Measurements from ENCODE around the gene LRRC52. TPM values are rescaled to one million over a fixed set of nuclear protein-coding genes. Genes with fewer than 3 reads are reported as not detected.

LRRC52 gene
- polyA plus RNA-seq, 1 of the 3 experiments (the other 2 are of a cell fraction) = not detected

DNA sequence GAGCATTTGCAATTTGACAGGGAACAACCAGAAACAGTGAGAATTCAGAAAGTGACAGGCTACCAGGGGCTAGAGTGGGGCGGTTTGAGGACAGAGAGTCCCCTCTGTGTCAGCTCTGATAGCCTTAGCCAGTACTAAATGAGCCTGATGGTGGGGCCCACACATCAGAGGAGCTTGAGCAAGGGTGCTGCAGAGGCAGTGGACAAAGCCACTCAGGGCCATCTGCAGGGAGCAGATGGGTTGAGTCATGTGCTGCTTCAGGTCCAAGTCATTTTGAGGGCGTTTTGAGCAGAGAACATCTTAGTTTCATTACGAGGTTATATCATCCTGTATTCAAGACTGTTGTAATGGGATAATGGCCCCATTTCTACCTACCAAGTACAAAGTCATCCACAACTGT is 7.7 kb downstream of the LRRC52 start:
- ChIA-PET POLR2A (no interaction called here), CTCF (interaction anchor here (0.8 to 1.4 kb wide), 3 partner anchors 20 to 158 kb away, joined by 3 to 4 read pairs (median 3); no protein-coding TSS in a partner anchor)
- TF ChIP-seq RAD21 (IDR thresholded peaks at IDR 0.05; ENCODE audit: low read length) (no peak), CHD2 (IDR thresholded peaks at IDR 0.05; ENCODE audit: low read length, partially characterized antibody) (no peak)
- TF ChIP-seq, protein P1, sequence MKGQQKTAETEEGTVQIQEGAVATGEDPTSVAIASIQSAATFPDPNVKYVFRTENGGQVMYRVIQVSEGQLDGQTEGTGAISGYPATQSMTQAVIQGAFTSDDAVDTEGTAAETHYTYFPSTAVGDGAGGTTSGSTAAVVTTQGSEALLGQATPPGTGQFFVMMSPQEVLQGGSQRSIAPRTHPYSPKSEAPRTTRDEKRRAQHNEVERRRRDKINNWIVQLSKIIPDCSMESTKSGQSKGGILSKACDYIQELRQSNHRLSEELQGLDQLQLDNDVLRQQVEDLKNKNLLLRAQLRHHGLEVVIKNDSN (IDR thresholded peaks at IDR 0.05; ENCODE audit: borderline replicate concordance, low read depth) = no peak
- no peak overlapping the region for H3K9ac ChIP-seq
- no peak overlapping the region for H3K4me2 ChIP-seq
- 6% methylated on average over 3 of the region's 3 CpGs for WGBS (ENCODE audit: low lambda C conversion rate)
- H3K27ac ChIP-seq (ENCODE audit: low read depth in 2 of 2, low read length in 1 of 2) = no peak overlapping the region
- H2AFZ ChIP-seq (ENCODE audit: low read depth) = no peak overlapping the region
- no peaks in the 10 kb centered on the region for H3K36me3 ChIP-seq (replicated peaks in 1 of 2; ENCODE audit: control insufficient read depth in 1 of 2, insufficient read depth in 2 of 2, low read length in 1 of 2)
- H3K4me3 ChIP-seq (ENCODE audit: low read depth in 2 of 2, low read length in 1 of 2) = no peak overlapping the region
- H3K4me1 ChIP-seq (ENCODE audit: control insufficient read depth in 1 of 2, insufficient read depth in 2 of 2, low read depth in 1 of 2, low read length in 1 of 2) = no peaks in the 10 kb centered on the region
- no peaks in the 10 kb centered on the region for H3K27me3 ChIP-seq (ENCODE audit: insufficient read depth)
- H3K9me2 ChIP-seq = no peaks in the 10 kb centered on the region
- no peaks in the 10 kb centered on the region for H3K79me2 ChIP-seq (ENCODE audit: insufficient read depth)
- no peaks in the 10 kb centered on the region for H3K9me3 ChIP-seq
- no peak for DNase-seq
- H4K20me1 ChIP-seq (ENCODE audit: insufficient read depth) = no peaks in the 10 kb centered on the region
- no peaks in the 10 kb centered on the region for H3F3A ChIP-seq (replicated peaks; ENCODE audit: insufficient read depth)

DNA sequence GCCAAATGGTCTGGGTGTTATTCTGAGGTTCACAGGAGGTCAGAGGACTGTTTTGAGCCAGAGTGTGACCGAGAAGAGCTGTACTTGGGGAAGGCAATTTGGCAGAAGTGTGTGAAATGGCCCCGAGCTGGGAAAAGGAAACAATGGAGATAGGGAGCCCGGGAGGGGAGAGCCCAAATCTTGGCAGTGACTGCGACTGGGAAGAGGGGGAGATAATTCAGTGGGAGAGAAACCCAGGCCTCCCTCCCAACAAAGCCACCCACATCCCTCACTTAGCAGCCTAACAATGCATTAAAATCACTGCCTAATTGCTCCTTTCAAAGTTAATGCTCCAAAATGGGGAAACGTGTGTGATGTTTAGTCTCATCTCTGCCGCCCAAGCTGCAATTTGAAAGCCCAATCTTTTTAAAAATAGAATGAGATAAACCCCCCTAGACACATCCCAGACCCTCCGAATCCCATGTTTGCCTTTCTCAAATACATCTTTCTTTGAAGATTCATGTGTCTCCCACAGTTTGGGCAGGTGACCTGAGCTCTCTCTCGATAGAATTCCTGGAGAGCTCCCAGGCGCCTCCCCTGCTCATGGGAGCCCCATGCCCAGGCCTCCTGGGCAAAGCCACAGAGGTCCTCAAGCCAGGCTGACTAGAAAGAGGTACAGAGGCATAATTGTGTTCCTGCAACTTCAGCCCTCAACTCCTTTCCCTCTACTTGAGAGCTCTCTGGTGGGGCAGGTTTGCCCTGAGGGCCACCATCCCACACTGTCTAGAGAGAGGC is 17.3 kb downstream of the LRRC52 start:
- no peak overlapping the region for H3K9ac ChIP-seq
- H4K20me1 ChIP-seq (ENCODE audit: insufficient read depth) = no peaks in the 10 kb centered on the region
- no peaks in the 10 kb centered on the region for H3K79me2 ChIP-seq (ENCODE audit: insufficient read depth)
- H3F3A ChIP-seq (replicated peaks; ENCODE audit: insufficient read depth) = no peaks in the 10 kb centered on the region
- CTCF ChIA-PET = interaction anchor here (0.8 to 1.8 kb wide), 5 partner anchors 13 to 918 kb away, joined by 3 to 5 read pairs (median 4); no protein-coding TSS in a partner anchor
- no peaks in the 10 kb centered on the region for H3K9me2 ChIP-seq
- H2AFZ ChIP-seq (ENCODE audit: low read depth) = no peak overlapping the region
- DNase-seq = no peak
- no peak overlapping the region for H3K4me2 ChIP-seq
- H3K36me3 ChIP-seq (replicated peaks in 1 of 2; ENCODE audit: control insufficient read depth in 1 of 2, insufficient read depth in 2 of 2, low read length in 1 of 2) = no peaks in the 10 kb centered on the region
- POLR2A ChIA-PET = no interaction called here
- WGBS (ENCODE audit: low lambda C conversion rate) = 14% methylated on average over 9 of the region's 9 CpGs
- no peak overlapping the region for H3K4me3 ChIP-seq (ENCODE audit: low read depth in 2 of 2, low read length in 1 of 2)
- H3K27me3 ChIP-seq (ENCODE audit: insufficient read depth) = no peaks in the 10 kb centered on the region
- H3K4me1 ChIP-seq (ENCODE audit: control insufficient read depth in 1 of 2, insufficient read depth in 2 of 2, low read depth in 1 of 2, low read length in 1 of 2) = no peaks in the 10 kb centered on the region
- no peak for TF ChIP-seq MEF2A (IDR thresholded peaks at IDR 0.05; ENCODE audit: borderline replicate concordance, low read depth)
- TF ChIP-seq GABPA (IDR thresholded peaks at IDR 0.05; ENCODE audit: low read depth) = no peak
- no peak for TF ChIP-seq RCOR1 (IDR thresholded peaks at IDR 0.05; ENCODE audit: low read length)
- TF ChIP-seq, protein P2, sequence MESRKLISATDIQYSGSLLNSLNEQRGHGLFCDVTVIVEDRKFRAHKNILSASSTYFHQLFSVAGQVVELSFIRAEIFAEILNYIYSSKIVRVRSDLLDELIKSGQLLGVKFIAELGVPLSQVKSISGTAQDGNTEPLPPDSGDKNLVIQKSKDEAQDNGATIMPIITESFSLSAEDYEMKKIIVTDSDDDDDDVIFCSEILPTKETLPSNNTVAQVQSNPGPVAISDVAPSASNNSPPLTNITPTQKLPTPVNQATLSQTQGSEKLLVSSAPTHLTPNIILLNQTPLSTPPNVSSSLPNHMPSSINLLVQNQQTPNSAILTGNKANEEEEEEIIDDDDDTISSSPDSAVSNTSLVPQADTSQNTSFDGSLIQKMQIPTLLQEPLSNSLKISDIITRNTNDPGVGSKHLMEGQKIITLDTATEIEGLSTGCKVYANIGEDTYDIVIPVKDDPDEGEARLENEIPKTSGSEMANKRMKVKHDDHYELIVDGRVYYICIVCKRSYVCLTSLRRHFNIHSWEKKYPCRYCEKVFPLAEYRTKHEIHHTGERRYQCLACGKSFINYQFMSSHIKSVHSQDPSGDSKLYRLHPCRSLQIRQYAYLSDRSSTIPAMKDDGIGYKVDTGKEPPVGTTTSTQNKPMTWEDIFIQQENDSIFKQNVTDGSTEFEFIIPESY (IDR thresholded peaks at IDR 0.05; ENCODE audit: borderline replicate concordance, low read depth) = no peak
- no peak for TF ChIP-seq CHD2 (IDR thresholded peaks at IDR 0.05; ENCODE audit: low read length, partially characterized antibody)
- no peak for TF ChIP-seq TCF12 (IDR thresholded peaks at IDR 0.05)
- TF ChIP-seq, protein P3, sequence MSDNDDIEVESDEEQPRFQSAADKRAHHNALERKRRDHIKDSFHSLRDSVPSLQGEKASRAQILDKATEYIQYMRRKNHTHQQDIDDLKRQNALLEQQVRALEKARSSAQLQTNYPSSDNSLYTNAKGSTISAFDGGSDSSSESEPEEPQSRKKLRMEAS (IDR thresholded peaks at IDR 0.05; ENCODE audit: low read depth) = no peak
- TF ChIP-seq SIN3A (IDR thresholded peaks at IDR 0.05; ENCODE audit: borderline replicate concordance, low read depth, low read length) = no peak
- H3K27ac ChIP-seq (ENCODE audit: low read depth in 2 of 2, low read length in 1 of 2) = no peak overlapping the region
- no peaks in the 10 kb centered on the region for H3K9me3 ChIP-seq

All from SK-N-SH (cell line).